CD4-positive, alpha-beta memory T cell (primary cell): ENCODE results near the gene RNASET2. TPM values are rescaled to one million over a fixed set of nuclear protein-coding genes. Genes with fewer than 3 reads are reported as not detected.

Experiments
- CTCF ChIA-PET: fragments of 350-600 bp; sonication (Branson Sonifier 250); formaldehyde crosslinking; loops from one replicate; lab custom pipeline; 2021; ENCODE audit warnings: inconsistent platforms; ENCODE audit not compliant: partially characterized antibody; lab: Charles Lee
- POLR2A ChIA-PET: fragments of 350-600 bp; sonication (Branson Sonifier 250); formaldehyde crosslinking; loops from one replicate; lab custom pipeline; 2021; ENCODE audit not compliant: partially characterized antibody; lab: Charles Lee
- DNase-seq, 5 donors: peaks; one replicate each; pipeline versions ENCODE4 v3.0.0 to v3.0.0-alpha.2; 2020 to 2022; ENCODE audit warnings: mixed read lengths in 1 of 5
- H3K27ac ChIP-seq: one replicate; pipeline ENCODE4 v1.7.0; 2013; ENCODE audit warnings: low read depth, low read length
- H3K27me3 ChIP-seq: 2 replicates; pipeline ENCODE4 v1.7.0; 2013; ENCODE audit warnings: mild to moderate bottlenecking, low read length, moderate library complexity; ENCODE audit not compliant: insufficient read depth
- H3K36me3 ChIP-seq: 2 replicates; pipeline ENCODE4 v1.7.0; 2013; ENCODE audit warnings: mild to moderate bottlenecking, low read length, moderate library complexity; ENCODE audit not compliant: insufficient read depth
- H3K4me1 ChIP-seq: 2 replicates; pipeline ENCODE4 v1.7.0; 2013; ENCODE audit warnings: mild to moderate bottlenecking, low read length, moderate library complexity; ENCODE audit not compliant: insufficient read depth
- H3K4me3 ChIP-seq, 2 donors: one replicate each; pipeline ENCODE4 v1.7.0; 2013; ENCODE audit warnings: low read length in 2 of 2, mild to moderate bottlenecking in 1 of 2
- H3K9me3 ChIP-seq, 2 donors: one replicate each; pipeline ENCODE4 v1.7.0; 2013; ENCODE audit warnings: low read length in 2 of 2, control low read depth in 1 of 2; ENCODE audit not compliant: control insufficient read depth in 1 of 2
- H3K27ac Mint-ChIP-seq, 7 donors: one replicate each; pipeline ENCODE4 v1.8.0; 2020 to 2021; ENCODE audit warnings: mixed read lengths in 7 of 7, mild to moderate bottlenecking in 6 of 7, inconsistent platforms in 3 of 7, moderate library complexity in 3 of 7
- H3K27me3 Mint-ChIP-seq, 2 donors: one replicate each; pipeline ENCODE4 v1.8.0; 2020 to 2021; ENCODE audit warnings: mixed read lengths in 2 of 2
- H3K36me3 Mint-ChIP-seq, 2 donors: one replicate each; pipeline ENCODE4 v1.8.0; 2020 to 2021; ENCODE audit warnings: mixed read lengths in 2 of 2, inconsistent platforms in 1 of 2, mild to moderate bottlenecking in 1 of 2
- H3K4me1 Mint-ChIP-seq, 4 donors: one replicate each; pipeline ENCODE4 v1.8.0; 2020 to 2021; ENCODE audit warnings: mixed read lengths in 4 of 4, mild to moderate bottlenecking in 1 of 4
- H3K4me3 Mint-ChIP-seq, 8 donors: one replicate each; pipeline ENCODE4 v1.8.0; 2020 to 2021; ENCODE audit warnings: mixed read lengths in 8 of 8, mild to moderate bottlenecking in 7 of 8, moderate library complexity in 6 of 8, inconsistent platforms in 3 of 8
- H3K9me3 Mint-ChIP-seq, 8 donors: one replicate each; pipeline ENCODE4 v1.8.0; 2020 to 2021; ENCODE audit warnings: mixed read lengths in 8 of 8, mild to moderate bottlenecking in 5 of 8, inconsistent platforms in 3 of 8, moderate library complexity in 1 of 8
- intact Hi-C: fragments of 100-400 bp; cut with micrococcal nuclease; formaldehyde crosslinking; loops from one replicate; pipeline ENCODE4 v1.15.1; 2023
- polyA plus RNA-seq, 2 donors: library from polyadenylated mRNA; unstranded; fragments of 300-500 nt; fragmentation: Illumina TruSeq; gene quantifications; one replicate each; pipeline ENCODE4 v1.2.3, GENCODE V29; 2021
- total RNA-seq, 2 experiments: library from RNA; stranded (reverse); gene quantifications; one replicate each; pipeline ENCODE4 v1.2.3, GENCODE V29; 2021

The RNASET2 gene
- total and polyA plus RNA-seq, 4 experiments from 2014 or later = 296 to 586 (median 425) TPM

- H3K4me1 Mint-ChIP-seq = peaks cover 16 to 32% (median 20%) of the 10 kb centered on the region in 4 donors
- H3K36me3 ChIP-seq = no peaks in the 10 kb centered on the region
- H3K4me3 Mint-ChIP-seq = no peak overlapping the region
- H3K27me3 Mint-ChIP-seq = no peaks in the 10 kb centered on the region
- DNase-seq = no peak
- no peaks in the 10 kb centered on the region for H3K9me3 ChIP-seq
- H3K4me1 ChIP-seq = peaks cover 20% of the 10 kb centered on the region
- peaks cover 0 to 29% of the 10 kb centered on the region in 2 donors for H3K36me3 Mint-ChIP-seq
- ChIA-PET CTCF (interaction anchor here (0.9 kb wide), 1 partner anchor 86 kb away, joined by 3 read pairs; no protein-coding TSS in a partner anchor), POLR2A (no interaction called here)
- intact Hi-C loops = no loop called here
- H3K9me3 Mint-ChIP-seq = peaks cover 0 to 10% (median 1%) of the 10 kb centered on the region in 8 donors
- H3K27me3 ChIP-seq = no peaks in the 10 kb centered on the region
- peak overlapping the region in 1 of 7 donors; percentile 46 for H3K27ac Mint-ChIP-seq
- no peak overlapping the region for H3K4me3 ChIP-seq
- no peak overlapping the region for H3K27ac ChIP-seq
These were observed 52.9 kb downstream of the RNASET2 start for GRCh38 chr6:166903500-166903899.

DNA sequence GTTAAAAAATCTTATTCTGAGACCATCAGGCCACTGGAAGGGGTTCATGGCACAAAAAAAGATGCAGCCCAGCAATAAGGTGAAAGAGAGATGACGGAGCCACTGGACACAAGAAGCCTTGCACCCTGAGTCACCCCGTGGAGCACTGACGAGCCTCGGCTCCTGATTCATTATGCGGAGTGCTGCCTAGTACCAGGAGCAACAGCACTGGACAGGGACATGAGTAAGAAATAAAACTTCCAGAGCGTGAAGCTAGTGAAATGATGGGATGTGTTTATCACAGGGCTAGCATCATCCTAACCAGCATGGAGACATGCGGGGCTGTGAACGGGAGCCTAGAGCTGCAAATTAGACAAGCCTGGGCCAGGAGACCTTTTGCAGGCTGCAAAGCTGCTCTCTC lies 53.3 kb downstream of the RNASET2 start:
- H3K27ac Mint-ChIP-seq = peak overlapping the region in 1 of 7 donors; percentile 42
- Histone ChIP-seq H3K36me3 (no peaks in the 10 kb centered on the region), H3K9me3 (no peaks in the 10 kb centered on the region), H3K27me3 (no peaks in the 10 kb centered on the region), H3K4me1 (peaks cover 16% of the 10 kb centered on the region), H3K27ac (no peak overlapping the region), H3K4me3 (no peak overlapping the region)
- intact Hi-C loops = no loop called here
- peaks cover 13 to 28% (median 16%) of the 10 kb centered on the region in 4 donors for H3K4me1 Mint-ChIP-seq
- peaks cover 0 to 10% (median 1%) of the 10 kb centered on the region in 8 donors for H3K9me3 Mint-ChIP-seq
- peaks cover 0 to 30% of the 10 kb centered on the region in 2 donors for H3K36me3 Mint-ChIP-seq
- CTCF ChIA-PET = interaction anchor here (0.9 kb wide), 1 partner anchor 87 kb away, joined by 3 read pairs; no protein-coding TSS in a partner anchor
- DNase-seq = no peak
- no peak overlapping the region for H3K4me3 Mint-ChIP-seq
- POLR2A ChIA-PET = no interaction called here
- H3K27me3 Mint-ChIP-seq = no peaks in the 10 kb centered on the region

- Mint-ChIP-seq H3K4me1 (peaks cover 6 to 21% (median 9%) of the 10 kb centered on the region in 4 donors), H3K9me3 (peaks cover 0 to 10% (median 1%) of the 10 kb centered on the region in 8 donors), H3K27me3 (no peaks in the 10 kb centered on the region), H3K36me3 (peaks cover 0 to 35% of the 10 kb centered on the region in 2 donors), H3K4me3 (no peak overlapping the region), H3K27ac (peak overlapping the region in 1 of 7 donors; percentile 42)
- CTCF ChIA-PET = no interaction called here
- Histone ChIP-seq H3K9me3 (no peaks in the 10 kb centered on the region), H3K27me3 (no peaks in the 10 kb centered on the region), H3K4me1 (peaks cover 8% of the 10 kb centered on the region), H3K4me3 (no peak overlapping the region), H3K27ac (no peak overlapping the region), H3K36me3 (no peaks in the 10 kb centered on the region)
- no peak for DNase-seq
- intact Hi-C loops = no loop called here
- POLR2A ChIA-PET = no interaction called here
These were observed 54.1 kb downstream of the RNASET2 start for GRCh38 chr6:166902211-166902755.

DNA sequence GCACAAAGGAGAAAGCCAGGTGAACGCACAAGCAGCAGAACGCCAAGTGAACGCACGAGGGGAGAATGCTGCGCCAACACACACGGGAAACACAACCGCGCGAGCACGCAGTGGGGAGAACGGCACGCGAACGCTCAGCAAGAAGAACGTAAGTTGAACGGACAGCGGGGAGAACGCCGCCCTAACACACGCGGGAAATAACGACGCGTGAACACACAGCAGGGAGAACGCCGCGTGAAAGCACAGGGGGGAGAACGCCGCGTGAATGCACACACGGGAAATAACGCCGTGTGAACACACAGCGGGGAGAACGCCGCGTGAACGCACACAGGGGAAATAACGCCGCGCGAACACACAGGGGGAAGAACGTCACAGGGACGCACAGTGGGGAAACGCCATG lies 54.7 kb downstream of the RNASET2 start:
- H3K4me3 ChIP-seq = no peak overlapping the region
- no peak for DNase-seq
- Mint-ChIP-seq H3K9me3 (peaks cover 0 to 10% (median 1%) of the 10 kb centered on the region in 8 donors), H3K4me3 (peak overlapping the region in 1 of 8 donors; percentile 26), H3K36me3 (peaks cover 0 to 35% of the 10 kb centered on the region in 2 donors), H3K27ac (no peak overlapping the region), H3K27me3 (no peaks in the 10 kb centered on the region), H3K4me1 (peaks cover 1 to 14% (median 2%) of the 10 kb centered on the region in 4 donors)
- no peaks in the 10 kb centered on the region for H3K36me3 ChIP-seq
- no peaks in the 10 kb centered on the region for H3K27me3 ChIP-seq
- POLR2A ChIA-PET = no interaction called here
- H3K4me1 ChIP-seq = peaks cover 2% of the 10 kb centered on the region
- no peak overlapping the region for H3K27ac ChIP-seq
- H3K9me3 ChIP-seq = no peaks in the 10 kb centered on the region
- intact Hi-C loops = no loop called here
- CTCF ChIA-PET = no interaction called here

DNA sequence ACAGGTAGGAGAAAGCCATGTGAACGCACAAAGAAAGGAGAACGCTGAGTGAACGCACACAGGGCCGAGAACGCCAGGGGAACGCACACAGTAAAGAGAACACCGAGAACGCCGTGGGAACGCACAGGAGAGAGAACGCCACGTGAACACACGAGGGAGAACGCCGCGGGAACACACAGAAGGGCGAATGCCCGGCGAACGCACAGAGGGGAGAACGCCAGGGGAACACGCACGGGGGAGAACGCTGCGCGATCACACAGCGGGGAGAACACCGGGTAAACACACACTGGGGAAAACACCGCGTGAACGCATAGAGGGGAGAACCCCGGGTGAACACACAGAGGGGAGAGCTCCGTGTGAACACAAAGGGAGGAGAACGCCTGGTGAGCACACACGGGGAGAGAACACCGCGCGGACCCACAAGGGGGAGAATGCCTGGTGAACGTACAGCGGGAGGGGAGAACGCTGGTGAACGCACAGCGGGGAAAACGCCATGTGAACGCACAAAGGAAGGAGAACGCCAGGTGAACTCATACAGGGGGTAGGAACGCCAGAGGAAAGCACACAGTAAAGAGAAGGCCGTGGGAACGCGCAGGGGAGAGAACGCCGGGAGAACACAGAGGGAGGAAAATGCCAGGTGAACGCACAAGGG lies 55.3 kb downstream of the RNASET2 start:
- CTCF ChIA-PET = no interaction called here
- H3K4me1 ChIP-seq = no peaks in the 10 kb centered on the region
- no peak overlapping the region for H3K27ac ChIP-seq
- Mint-ChIP-seq H3K9me3 (peaks cover 0 to 12% (median 1%) of the 10 kb centered on the region in 8 donors), H3K4me1 (peaks cover 0 to 10% (median under 1%) of the 10 kb centered on the region in 4 donors), H3K36me3 (peaks cover 0 to 35% of the 10 kb centered on the region in 2 donors), H3K27me3 (no peaks in the 10 kb centered on the region), H3K4me3 (no peak overlapping the region), H3K27ac (peak overlapping the region in 1 of 7 donors; percentile 75)
- POLR2A ChIA-PET = no interaction called here
- H3K4me3 ChIP-seq = no peak overlapping the region
- no peaks in the 10 kb centered on the region for H3K27me3 ChIP-seq
- DNase-seq = no peak
- intact Hi-C loops = no loop called here
- H3K9me3 ChIP-seq = no peaks in the 10 kb centered on the region
- H3K36me3 ChIP-seq = no peaks in the 10 kb centered on the region

- no peak overlapping the region for H3K4me3 Mint-ChIP-seq
- intact Hi-C loops = no loop called here
- H3K36me3 Mint-ChIP-seq = peaks cover 0 to 34% of the 10 kb centered on the region in 2 donors
- no peak overlapping the region for H3K4me3 ChIP-seq
- no peaks in the 10 kb centered on the region for H3K27me3 ChIP-seq
- no peak for DNase-seq
- H3K27ac Mint-ChIP-seq = peak overlapping the region in 2 of 7 donors; percentile 8 to 77
- H3K4me1 Mint-ChIP-seq = peaks cover 0 to 10% (median under 1%) of the 10 kb centered on the region in 4 donors
- ChIA-PET CTCF (no interaction called here), POLR2A (no interaction called here)
- H3K27ac ChIP-seq = no peak overlapping the region
- no peaks in the 10 kb centered on the region for H3K4me1 ChIP-seq
- no peaks in the 10 kb centered on the region for H3K9me3 ChIP-seq
- H3K27me3 Mint-ChIP-seq = no peaks in the 10 kb centered on the region
- no peaks in the 10 kb centered on the region for H3K36me3 ChIP-seq
- peaks cover 0 to 12% (median 1%) of the 10 kb centered on the region in 8 donors for H3K9me3 Mint-ChIP-seq
These were observed 56.1 kb downstream of the RNASET2 start for GRCh38 chr6:166900130-166900708.

DNA sequence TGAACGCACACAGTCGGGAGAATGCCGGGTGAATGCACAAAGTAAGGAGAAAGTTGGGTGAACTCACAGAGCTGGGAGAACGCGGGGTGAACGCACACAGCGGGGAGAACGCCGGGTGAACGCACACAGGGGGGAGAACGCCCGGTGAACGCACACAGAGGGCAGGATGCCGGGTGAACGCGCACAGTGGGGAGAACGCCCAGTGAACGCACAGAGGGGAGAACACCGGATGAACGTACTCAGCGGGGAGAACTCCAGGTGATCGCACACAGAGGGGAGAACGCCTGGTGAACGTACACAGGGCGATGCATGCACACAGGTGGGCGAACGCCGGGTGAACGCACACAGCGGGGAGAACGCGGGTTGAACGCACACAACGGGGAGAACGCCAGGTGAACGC lies 57.4 kb downstream of the RNASET2 start:
- no peak for DNase-seq
- Histone ChIP-seq H3K27ac (no peak overlapping the region), H3K9me3 (no peaks in the 10 kb centered on the region), H3K27me3 (no peaks in the 10 kb centered on the region), H3K36me3 (no peaks in the 10 kb centered on the region), H3K4me3 (no peak overlapping the region), H3K4me1 (no peaks in the 10 kb centered on the region)
- POLR2A ChIA-PET = no interaction called here
- intact Hi-C loops = no loop called here
- CTCF ChIA-PET = no interaction called here
- Mint-ChIP-seq H3K9me3 (peaks cover 0 to 12% (median 1%) of the 10 kb centered on the region in 8 donors), H3K4me1 (peaks cover 0 to 10% (median under 1%) of the 10 kb centered on the region in 4 donors), H3K27ac (no peak overlapping the region), H3K27me3 (no peaks in the 10 kb centered on the region), H3K36me3 (peaks cover 3 to 36% of the 10 kb centered on the region in 2 donors), H3K4me3 (no peak overlapping the region)
